Measurements from ENCODE around the gene ELP2. TPM values are rescaled to one million over a fixed set of nuclear protein-coding genes. Genes with fewer than 3 reads are reported as not detected.
A peak's percentile ranks its signal among the peaks of the same experiment; 100 is the strongest.

The ELP2 gene
- total and polyA plus RNA-seq, 2 donors (not counting 3 experiments of a cell fraction or from before 2014, with no cell fraction given), result 37.8 to 90.5 TPM

GRCh38 chr18:36135264-36135663 is 5.6 kb downstream of the ELP2 start:
- H3K79me2 ChIP-seq (ENCODE audit: control insufficient read depth, insufficient read depth, low read length), result peaks cover 38% of the 10 kb centered on the region
- BruUV-seq (replicated peaks), result no TSS peak
- intact Hi-C loops (cut with micrococcal nuclease), result no loop called here

More at GRCh38 chr18:36135264-36135663, 5.6 kb downstream of the ELP2 start:
- POLR2A ChIA-PET, result no interaction called here
- Histone ChIP-seq H4K20me1 (replicated peaks; ENCODE audit: control insufficient read depth, extremely low read depth, insufficient read depth, low read length) (no peaks in the 10 kb centered on the region), H3K9me1 (replicated peaks; ENCODE audit: control insufficient read depth, extremely low read depth, insufficient read depth, low read length) (no peaks in the 10 kb centered on the region), H3K27me3 (ENCODE audit: control insufficient read depth in 2 of 2, insufficient read depth in 2 of 2, low read length in 2 of 2) (no peaks in the 10 kb centered on the region), H2AFZ (ENCODE audit: low read depth, low read length) (no peak overlapping the region), H3K4me3 (replicated peaks in 1 of 3; ENCODE audit: insufficient read depth in 1 of 3, low read depth in 1 of 3, low read length in 3 of 3) (no peak overlapping the region), H3K4me1 (ENCODE audit: control insufficient read depth, extremely low read depth, insufficient read depth, low read length) (peaks cover 8% of the 10 kb centered on the region), H3K4me2 (ENCODE audit: insufficient read depth, low read length) (no peak overlapping the region), H3K36me3 (ENCODE audit: control insufficient read depth in 2 of 2, extremely low read depth in 1 of 2, insufficient read depth in 2 of 2, low read length in 2 of 2) (peaks cover 9 to 12% of the 10 kb centered on the region in 2 experiments), H3K9me3 (replicated peaks; ENCODE audit: control insufficient read depth, insufficient read depth, low read length) (no peaks in the 10 kb centered on the region), H3K9ac (replicated peaks; ENCODE audit: extremely low read depth, insufficient read depth, low read length) (no peak overlapping the region), H3K27ac (ENCODE audit: insufficient read depth, low read depth, low read length) (no peak overlapping the region)
- FAIRE-seq (peak; percentile 24), DNase-seq (ENCODE audit: low read depth, low spot score) (no peak)
- dilution Hi-C loops (cut with MboI; ENCODE audit: extremely low pct_ligation_motif_present, low sequenced_read_pairs), result no loop called here
- TF ChIP-seq EZH2 (IDR thresholded peaks at IDR 0.05; ENCODE audit: borderline replicate concordance, low read depth, low read length, severe bottlenecking), result no peak
- TF ChIP-seq FOS (IDR thresholded peaks at IDR 0.05; ENCODE audit: borderline replicate concordance, insufficient read depth, low read length), result no peak
- no peak for TF ChIP-seq CTCF (IDR thresholded peaks at IDR 0.05; ENCODE audit: extremely low read depth in 1 of 2, insufficient read depth in 1 of 2, low read depth in 1 of 2, low read length in 2 of 2)
- no peak for TF ChIP-seq MYC (IDR thresholded peaks at IDR 0.05; ENCODE audit: low read depth, low read length)
- TF ChIP-seq POLR2A (IDR thresholded peaks at IDR 0.05; ENCODE audit: low read depth, low read length), result no peak
- TF ChIP-seq JUN (IDR thresholded peaks at IDR 0.05; ENCODE audit: borderline replicate concordance, insufficient read depth, insufficient read length, low read depth), result no peak
- TF ChIP-seq POLR2AphosphoS5 (IDR thresholded peaks at IDR 0.05; ENCODE audit: insufficient read depth, low read depth, low read length), result no peak
- TF ChIP-seq GATA2 (IDR thresholded peaks at IDR 0.05; ENCODE audit: insufficient read depth, insufficient read length, low read depth, low read length), result no peak
- TF ChIP-seq MAX (IDR thresholded peaks at IDR 0.05; ENCODE audit: insufficient read depth, insufficient read length), result no peak
- CTCF ChIA-PET, result interaction anchor here (1.0 to 1.5 kb wide), 2 partner anchors 149 to 151 kb away, joined by 3 read pairs; no protein-coding TSS in a partner anchor
